ENCODE results near the gene PRR29.
A peak's percentile ranks its signal among the peaks of the same experiment; 100 is the strongest.

The PRR29 gene

DNA sequence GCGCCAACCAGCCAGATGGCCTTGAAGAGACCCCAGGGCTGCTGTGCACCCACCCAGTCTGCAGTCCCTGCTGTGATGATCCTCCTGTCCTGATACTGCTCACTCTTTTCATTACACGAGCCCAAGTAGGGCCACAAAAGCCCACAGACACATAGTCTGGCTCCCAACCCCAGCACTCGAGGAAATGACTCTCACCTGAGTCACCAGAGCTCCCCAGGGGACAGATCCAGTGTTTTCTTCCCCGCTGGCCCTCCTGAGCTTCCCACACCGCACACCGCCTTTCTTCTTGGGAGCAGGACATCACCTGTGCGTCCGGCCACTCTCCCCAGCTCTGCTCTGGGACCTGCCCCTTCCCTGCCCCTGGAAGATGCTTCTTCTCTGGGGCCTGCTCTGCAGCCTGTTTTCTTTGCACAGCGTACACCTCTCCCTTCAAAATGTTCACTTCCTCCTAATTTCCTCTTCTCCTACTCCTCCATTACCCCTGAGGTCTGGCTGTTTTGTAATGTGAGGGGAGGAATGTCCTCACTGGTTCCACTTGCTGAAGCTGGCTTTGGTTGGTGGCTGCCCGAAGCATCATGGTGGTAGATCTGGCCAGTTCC is 23.5 kb upstream of the PRR29 start:
- 0 out of 2 replicates have a peak, but pooled peaks have one; percentile 6 for TF ChIP-seq SPI1 (IDR thresholded peaks at IDR 0.05; ENCODE audit: borderline replicate concordance, low read depth)
- TF ChIP-seq, protein P1, sequence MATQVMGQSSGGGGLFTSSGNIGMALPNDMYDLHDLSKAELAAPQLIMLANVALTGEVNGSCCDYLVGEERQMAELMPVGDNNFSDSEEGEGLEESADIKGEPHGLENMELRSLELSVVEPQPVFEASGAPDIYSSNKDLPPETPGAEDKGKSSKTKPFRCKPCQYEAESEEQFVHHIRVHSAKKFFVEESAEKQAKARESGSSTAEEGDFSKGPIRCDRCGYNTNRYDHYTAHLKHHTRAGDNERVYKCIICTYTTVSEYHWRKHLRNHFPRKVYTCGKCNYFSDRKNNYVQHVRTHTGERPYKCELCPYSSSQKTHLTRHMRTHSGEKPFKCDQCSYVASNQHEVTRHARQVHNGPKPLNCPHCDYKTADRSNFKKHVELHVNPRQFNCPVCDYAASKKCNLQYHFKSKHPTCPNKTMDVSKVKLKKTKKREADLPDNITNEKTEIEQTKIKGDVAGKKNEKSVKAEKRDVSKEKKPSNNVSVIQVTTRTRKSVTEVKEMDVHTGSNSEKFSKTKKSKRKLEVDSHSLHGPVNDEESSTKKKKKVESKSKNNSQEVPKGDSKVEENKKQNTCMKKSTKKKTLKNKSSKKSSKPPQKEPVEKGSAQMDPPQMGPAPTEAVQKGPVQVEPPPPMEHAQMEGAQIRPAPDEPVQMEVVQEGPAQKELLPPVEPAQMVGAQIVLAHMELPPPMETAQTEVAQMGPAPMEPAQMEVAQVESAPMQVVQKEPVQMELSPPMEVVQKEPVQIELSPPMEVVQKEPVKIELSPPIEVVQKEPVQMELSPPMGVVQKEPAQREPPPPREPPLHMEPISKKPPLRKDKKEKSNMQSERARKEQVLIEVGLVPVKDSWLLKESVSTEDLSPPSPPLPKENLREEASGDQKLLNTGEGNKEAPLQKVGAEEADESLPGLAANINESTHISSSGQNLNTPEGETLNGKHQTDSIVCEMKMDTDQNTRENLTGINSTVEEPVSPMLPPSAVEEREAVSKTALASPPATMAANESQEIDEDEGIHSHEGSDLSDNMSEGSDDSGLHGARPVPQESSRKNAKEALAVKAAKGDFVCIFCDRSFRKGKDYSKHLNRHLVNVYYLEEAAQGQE (IDR thresholded peaks at IDR 0.05; ENCODE audit: insufficient replicate concordance, low read depth), result no peak
- H3K4me3 ChIP-seq (replicated peaks; ENCODE audit: insufficient read depth, low read length), result no peak overlapping the region
- no peaks in the 10 kb centered on the region for H3K27me3 ChIP-seq (ENCODE audit: insufficient read depth, poor library complexity, severe bottlenecking)
- no peak for DNase-seq (ENCODE audit: low read depth in 1 of 2, low spot score in 1 of 2)
- H3K27ac ChIP-seq (replicated peaks), result no peak overlapping the region

DNA sequence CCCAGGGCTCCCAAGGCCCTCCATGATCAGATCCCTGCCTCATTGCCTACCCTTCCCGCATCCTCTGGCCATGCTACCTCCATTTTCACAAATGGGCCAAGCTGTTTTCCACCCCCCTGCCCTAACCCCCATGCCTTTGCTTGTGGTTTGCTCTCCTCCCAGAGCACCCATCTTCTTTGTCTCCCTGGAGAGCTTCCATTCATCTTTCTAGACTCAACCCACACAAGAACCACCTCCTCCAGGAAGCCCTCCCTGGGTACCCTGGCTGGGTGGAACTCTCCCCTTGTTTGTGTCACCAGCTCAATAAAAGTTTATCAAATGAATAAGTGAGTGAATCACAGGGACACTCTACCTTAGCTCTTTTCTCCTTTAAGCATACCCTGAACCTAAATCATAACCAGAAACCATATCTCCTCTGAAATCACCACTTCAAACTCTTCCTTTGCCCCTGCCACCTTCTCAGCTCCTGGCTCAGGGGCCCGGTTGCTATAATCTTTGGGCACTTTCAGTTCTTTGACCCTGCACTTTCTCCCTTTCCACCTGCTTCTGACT is 22.5 kb upstream of the PRR29 start:
- no peak overlapping the region for H3K27ac ChIP-seq (replicated peaks)
- H3K4me3 ChIP-seq (replicated peaks; ENCODE audit: insufficient read depth, low read length), result no peak overlapping the region
- TF ChIP-seq POLR2AphosphoS5 (IDR thresholded peaks at IDR 0.05; ENCODE audit: low read depth), result no peak
- no peak for TF ChIP-seq GABPA (IDR thresholded peaks at IDR 0.05; ENCODE audit: low read depth)
- no peak for TF ChIP-seq SPI1 (IDR thresholded peaks at IDR 0.05; ENCODE audit: borderline replicate concordance, low read depth)
- TF ChIP-seq, protein P1 (IDR thresholded peaks at IDR 0.05; ENCODE audit: insufficient replicate concordance, low read depth), result no peak
- TF ChIP-seq, protein P2, sequence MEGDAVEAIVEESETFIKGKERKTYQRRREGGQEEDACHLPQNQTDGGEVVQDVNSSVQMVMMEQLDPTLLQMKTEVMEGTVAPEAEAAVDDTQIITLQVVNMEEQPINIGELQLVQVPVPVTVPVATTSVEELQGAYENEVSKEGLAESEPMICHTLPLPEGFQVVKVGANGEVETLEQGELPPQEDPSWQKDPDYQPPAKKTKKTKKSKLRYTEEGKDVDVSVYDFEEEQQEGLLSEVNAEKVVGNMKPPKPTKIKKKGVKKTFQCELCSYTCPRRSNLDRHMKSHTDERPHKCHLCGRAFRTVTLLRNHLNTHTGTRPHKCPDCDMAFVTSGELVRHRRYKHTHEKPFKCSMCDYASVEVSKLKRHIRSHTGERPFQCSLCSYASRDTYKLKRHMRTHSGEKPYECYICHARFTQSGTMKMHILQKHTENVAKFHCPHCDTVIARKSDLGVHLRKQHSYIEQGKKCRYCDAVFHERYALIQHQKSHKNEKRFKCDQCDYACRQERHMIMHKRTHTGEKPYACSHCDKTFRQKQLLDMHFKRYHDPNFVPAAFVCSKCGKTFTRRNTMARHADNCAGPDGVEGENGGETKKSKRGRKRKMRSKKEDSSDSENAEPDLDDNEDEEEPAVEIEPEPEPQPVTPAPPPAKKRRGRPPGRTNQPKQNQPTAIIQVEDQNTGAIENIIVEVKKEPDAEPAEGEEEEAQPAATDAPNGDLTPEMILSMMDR (IDR thresholded peaks at IDR 0.05; ENCODE audit: insufficient read depth, low read length), result no peak
- DNase-seq (ENCODE audit: low read depth in 1 of 2, low spot score in 1 of 2), result no peak
- H3K27me3 ChIP-seq (ENCODE audit: insufficient read depth, poor library complexity, severe bottlenecking), result no peaks in the 10 kb centered on the region

DNA sequence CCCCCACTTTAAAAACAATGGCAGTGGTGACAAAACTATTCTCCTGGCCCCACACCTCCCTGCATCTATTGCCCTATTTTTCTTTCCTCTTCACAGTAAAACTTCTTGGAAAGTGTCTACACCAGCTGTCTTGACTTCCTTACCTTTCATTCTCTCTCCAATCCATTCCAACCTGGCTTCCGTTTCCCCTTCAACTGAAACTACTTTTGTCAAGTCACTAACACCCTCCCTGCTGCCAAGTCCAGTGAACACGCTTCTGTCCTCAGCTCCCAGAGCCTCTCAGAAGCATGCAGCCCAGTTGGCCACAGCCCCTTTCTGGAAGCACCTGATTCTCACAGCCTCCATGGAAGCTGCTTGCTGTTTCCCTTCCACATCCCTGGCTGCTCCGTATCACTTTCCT is 21.4 kb upstream of the PRR29 start:
- Histone ChIP-seq H3K27me3 (ENCODE audit: insufficient read depth, poor library complexity, severe bottlenecking) (no peaks in the 10 kb centered on the region), H3K4me3 (replicated peaks; ENCODE audit: insufficient read depth, low read length) (no peak overlapping the region), H3K27ac (replicated peaks) (no peak overlapping the region)
- TF ChIP-seq POLR2AphosphoS5 (IDR thresholded peaks at IDR 0.05; ENCODE audit: low read depth) (no peak), SPI1 (IDR thresholded peaks at IDR 0.05; ENCODE audit: borderline replicate concordance, low read depth) (no peak)
- TF ChIP-seq, protein P1 (IDR thresholded peaks at IDR 0.05; ENCODE audit: insufficient replicate concordance, low read depth), result no peak
- no peak for DNase-seq (ENCODE audit: low read depth in 1 of 2, low spot score in 1 of 2)

All from HL-60 (cell line).